PC-3 (cell line): ENCODE results near the gene USF2.

Source experiments
- EZH2 ChIP-seq: fragments of 300-600 bp; sonication (generic); IDR thresholded peaks from one replicate; pipeline ENCODE4 v1.6.1; 2017; ENCODE audit warnings: antibody characterized with exemption, mild to moderate bottlenecking, low read length; ENCODE audit not compliant: unreplicated experiment
- EZH2phosphoT487 ChIP-seq: fragments of 300-600 bp; sonication (generic); IDR thresholded peaks from 2 replicates; pipeline ENCODE4 v1.6.1; 2018; ENCODE audit warnings: mild to moderate bottlenecking, antibody characterized with exemption, low read length, borderline replicate concordance
- TF ChIP-seq, protein P1 (sequence below): fragments of 300-600 bp; sonication (generic); conservative IDR thresholded peaks from 2 replicates; pipeline ENCODE4 v1.5.1; 2017; ENCODE audit warnings: antibody characterized with exemption, low read depth, mild to moderate bottlenecking, low read length

DNA sequence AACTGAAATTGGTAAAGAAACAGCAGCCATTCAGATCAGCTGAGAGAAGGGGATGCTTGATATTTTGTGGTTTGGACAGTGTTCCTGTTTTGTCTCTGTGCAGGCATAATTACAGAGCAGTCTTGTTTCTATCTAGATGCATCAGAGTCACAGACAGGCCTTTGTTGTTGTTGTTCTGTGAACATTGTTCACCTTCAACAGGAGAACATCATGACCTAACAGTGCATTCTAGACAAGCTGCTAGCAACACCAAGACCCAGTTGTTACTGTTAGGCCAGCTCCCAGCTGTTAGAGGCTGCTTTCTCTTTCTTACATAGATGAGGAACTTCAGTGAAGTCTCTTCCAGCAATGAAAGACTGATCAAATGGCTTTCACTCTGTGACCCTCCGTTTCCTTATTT lies 28.4 kb upstream of the USF2 start:
- TF ChIP-seq, protein P1, sequence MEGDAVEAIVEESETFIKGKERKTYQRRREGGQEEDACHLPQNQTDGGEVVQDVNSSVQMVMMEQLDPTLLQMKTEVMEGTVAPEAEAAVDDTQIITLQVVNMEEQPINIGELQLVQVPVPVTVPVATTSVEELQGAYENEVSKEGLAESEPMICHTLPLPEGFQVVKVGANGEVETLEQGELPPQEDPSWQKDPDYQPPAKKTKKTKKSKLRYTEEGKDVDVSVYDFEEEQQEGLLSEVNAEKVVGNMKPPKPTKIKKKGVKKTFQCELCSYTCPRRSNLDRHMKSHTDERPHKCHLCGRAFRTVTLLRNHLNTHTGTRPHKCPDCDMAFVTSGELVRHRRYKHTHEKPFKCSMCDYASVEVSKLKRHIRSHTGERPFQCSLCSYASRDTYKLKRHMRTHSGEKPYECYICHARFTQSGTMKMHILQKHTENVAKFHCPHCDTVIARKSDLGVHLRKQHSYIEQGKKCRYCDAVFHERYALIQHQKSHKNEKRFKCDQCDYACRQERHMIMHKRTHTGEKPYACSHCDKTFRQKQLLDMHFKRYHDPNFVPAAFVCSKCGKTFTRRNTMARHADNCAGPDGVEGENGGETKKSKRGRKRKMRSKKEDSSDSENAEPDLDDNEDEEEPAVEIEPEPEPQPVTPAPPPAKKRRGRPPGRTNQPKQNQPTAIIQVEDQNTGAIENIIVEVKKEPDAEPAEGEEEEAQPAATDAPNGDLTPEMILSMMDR, result no peak
- TF ChIP-seq EZH2, result no peak
- TF ChIP-seq EZH2phosphoT487, result no peak
